Activated CD8-positive, alpha-beta memory T cell treated with anti-CD3 and anti-CD28 coated beads for 24 hours (primary cell): ENCODE data around the gene THSD1.

Experiments used
- DNase-seq: peaks from one replicate; pipeline ENCODE4 v3.0.0-alpha.2; 2020

THSD1 gene, protein sequence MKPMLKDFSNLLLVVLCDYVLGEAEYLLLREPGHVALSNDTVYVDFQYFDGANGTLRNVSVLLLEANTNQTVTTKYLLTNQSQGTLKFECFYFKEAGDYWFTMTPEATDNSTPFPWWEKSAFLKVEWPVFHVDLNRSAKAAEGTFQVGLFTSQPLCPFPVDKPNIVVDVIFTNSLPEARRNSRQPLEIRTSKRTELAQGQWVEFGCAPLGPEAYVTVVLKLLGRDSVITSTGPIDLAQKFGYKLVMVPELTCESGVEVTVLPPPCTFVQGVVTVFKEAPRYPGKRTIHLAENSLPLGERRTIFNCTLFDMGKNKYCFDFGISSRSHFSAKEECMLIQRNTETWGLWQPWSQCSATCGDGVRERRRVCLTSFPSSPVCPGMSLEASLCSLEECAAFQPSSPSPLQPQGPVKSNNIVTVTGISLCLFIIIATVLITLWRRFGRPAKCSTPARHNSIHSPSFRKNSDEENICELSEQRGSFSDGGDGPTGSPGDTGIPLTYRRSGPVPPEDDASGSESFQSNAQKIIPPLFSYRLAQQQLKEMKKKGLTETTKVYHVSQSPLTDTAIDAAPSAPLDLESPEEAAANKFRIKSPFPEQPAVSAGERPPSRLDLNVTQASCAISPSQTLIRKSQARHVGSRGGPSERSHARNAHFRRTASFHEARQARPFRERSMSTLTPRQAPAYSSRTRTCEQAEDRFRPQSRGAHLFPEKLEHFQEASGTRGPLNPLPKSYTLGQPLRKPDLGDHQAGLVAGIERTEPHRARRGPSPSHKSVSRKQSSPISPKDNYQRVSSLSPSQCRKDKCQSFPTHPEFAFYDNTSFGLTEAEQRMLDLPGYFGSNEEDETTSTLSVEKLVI

DNA sequence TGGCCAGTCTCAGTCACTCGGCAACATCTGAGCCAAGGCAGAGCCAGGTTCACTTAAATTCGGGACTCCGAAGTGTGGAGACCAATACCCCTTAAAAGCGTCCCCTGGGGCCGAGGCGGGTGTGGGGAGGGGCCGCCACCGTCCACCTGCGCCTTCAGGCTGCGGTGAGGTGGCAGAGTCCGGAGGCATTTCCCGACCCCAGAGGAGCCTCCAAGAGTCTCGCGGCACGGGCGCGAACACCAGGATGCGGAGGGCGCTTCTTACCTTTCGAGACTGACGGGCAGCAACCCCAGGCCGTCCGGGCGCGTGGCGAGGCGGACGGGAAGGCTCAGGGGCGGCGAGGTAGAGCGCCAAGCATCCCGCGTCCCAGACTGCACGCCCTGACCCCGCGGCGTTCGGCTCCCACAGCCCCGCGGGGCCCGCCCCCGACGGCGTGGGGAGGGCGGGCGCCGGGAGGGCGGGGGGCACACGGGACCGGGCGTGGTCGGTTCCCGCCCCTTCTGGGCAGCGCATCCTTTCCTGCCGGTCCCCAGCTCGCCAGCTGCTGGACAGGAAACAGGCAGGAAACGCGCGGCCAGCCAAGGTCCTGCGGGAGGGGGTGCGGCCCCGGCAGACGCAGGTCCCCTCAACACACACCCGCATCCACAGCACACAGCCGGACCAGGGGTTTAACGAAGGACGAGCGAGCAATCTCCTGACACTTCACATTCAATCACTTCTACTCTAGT is at the start of gene THSD1:
TSS of gene THSD1 (minus strand) at position 406 of the 728 bp plus-strand sequence. CDS start 3,572 bp downstream, outside the sequence.
- DNase-seq, result peak; percentile 62

DNA sequence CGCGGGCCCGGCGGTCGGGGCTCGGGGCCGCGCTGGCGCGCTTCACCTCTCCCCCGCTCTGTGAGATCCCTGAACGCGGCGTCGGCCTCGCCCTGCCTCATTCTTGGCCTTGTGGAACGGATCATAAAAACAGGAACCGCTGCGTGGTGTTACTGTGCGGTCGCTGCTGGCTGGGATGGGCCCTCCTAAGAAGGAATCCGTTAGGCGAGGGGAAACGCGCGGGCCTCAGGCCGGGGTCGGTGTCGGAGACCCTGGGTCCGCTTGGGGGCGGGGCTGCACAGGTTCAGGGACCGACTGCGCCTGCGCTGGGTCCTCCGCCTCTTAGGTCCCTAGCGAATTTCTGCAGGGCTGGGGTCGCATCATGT is 49.7 kb upstream of the THSD1 start:
- DNase-seq, result peak; percentile 91

DNA sequence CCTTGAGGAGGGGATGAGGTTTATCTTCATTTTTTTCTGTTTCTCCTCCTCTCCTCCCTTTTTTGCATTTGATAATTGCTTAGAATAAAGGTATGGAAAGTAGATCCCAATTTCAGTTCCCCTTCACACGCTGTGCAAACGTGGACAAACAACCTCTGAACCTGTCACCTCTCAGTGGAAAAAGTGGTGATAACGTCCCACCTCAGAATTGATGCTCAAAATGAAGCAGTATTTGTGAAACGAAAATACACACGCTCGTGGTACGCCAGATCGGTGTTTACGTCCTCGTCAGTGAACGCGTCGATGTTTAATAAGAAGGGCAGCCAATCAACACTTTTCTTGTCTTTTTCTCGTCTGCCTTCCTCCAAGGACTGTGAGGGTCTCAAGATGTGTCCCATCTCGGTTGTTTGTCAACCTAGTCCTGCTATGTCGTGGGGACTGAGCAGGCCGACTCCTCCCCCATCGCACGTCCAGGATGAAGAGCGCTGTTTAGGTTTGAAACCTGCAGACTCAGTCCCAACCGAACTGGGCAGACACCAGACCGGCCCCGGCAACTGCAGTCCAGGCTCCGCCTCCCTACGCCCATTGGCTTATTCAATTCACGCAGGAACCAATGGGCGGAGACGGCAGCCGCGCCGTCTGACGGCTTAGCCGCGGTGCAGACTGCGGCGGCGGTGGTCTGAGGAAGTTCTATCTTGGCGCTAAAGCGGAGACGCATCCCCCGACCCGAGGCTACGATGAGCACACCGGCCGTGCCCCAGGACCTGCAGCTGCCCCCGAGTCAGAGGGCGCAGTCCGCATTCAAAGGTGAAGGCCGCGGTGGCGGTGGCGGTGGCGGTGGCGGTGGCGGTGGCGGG is 49.1 kb upstream of the THSD1 start, which contains the start of gene CKAP2:
TSS of gene CKAP2 (plus strand) at position 659 of the 857 bp plus-strand sequence. CDS start at position 738, 79 bp downstream.
- peak; percentile 96 for DNase-seq

DNA sequence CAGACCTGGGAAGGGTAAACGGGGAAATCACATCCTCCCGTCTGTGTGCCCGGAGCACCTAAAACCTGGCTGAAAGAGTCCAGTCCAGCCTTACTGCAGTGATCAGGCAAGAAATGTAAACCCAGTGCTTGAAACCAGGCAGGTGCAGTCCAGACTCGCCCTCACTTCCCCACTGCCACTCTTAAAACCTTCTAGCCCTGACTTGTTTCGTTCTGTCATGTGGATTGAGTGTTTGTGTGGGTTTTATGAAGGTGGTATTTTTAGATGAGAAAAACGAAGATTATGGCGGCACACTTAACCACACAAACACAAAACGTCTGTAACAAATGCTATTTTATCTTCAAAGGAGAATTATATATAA is 48.5 kb upstream of the THSD1 start:
- DNase-seq, result peak; percentile 60

DNA sequence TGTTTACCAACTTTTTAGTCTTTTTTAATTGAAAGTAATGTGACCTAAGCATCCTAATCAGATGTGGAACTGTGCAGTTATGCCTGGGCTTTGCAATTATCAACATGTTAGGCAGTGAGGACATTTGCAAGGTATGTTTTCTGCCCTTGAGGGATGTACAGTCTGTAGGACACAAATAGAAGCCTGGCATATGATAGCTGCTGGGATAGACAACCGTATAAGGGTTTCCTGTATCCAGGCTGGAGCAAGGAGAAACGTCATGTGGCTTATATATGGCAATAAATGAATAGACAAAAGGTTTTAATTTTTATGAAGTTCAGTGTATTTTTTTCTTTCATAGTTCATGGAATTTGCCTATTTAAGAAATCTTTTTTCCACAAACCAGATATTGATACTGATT is 46.5 kb upstream of the THSD1 start:
- no peak for DNase-seq

DNA sequence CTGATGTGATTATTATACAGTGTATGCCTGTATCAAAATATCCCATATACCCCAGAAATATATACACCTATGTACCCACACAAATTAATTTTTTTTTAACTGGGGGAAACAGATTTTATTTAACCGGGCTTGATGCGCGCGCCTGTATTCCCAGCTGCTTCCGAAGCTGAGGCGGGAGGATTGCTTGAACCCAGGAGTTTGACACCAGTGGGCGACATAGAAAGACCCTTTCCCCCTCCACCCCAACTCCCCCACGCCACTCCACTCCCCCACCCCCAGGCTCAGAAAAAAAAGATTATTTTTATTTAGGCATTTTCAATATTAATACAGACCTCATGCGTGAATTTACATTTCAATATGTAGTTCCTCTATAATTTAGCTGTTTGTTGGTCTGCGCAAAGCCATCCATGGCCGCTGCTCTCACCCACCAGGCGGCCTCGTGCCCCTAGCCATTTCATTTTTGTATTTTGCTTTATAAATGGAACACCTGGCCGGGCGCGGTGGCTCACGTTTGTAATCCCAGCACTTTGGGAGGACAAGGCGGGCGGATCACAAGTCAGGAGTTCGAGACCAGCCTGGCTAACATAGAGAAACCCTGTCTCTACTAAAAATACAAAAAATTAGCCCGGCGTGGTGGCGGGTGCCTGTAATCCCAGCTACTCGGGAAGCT is 45.3 kb upstream of the THSD1 start:
- DNase-seq, result no peak

DNA sequence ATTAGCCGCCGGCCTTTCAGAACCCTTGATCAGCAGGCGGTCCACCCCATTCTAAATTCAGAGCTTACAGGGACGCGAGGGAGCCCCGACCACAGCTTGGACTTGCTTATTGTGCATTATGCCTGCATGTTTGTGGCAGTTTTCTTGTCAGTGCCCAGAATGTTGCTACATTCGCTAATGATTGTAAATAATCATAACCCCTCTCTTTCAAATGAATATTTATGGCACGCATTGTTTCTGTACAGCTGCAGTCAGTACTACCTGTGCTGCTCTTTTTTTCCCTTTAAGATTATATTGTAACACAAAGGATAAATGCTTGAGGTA is 44.8 kb upstream of the THSD1 start:
- no peak for DNase-seq

DNA sequence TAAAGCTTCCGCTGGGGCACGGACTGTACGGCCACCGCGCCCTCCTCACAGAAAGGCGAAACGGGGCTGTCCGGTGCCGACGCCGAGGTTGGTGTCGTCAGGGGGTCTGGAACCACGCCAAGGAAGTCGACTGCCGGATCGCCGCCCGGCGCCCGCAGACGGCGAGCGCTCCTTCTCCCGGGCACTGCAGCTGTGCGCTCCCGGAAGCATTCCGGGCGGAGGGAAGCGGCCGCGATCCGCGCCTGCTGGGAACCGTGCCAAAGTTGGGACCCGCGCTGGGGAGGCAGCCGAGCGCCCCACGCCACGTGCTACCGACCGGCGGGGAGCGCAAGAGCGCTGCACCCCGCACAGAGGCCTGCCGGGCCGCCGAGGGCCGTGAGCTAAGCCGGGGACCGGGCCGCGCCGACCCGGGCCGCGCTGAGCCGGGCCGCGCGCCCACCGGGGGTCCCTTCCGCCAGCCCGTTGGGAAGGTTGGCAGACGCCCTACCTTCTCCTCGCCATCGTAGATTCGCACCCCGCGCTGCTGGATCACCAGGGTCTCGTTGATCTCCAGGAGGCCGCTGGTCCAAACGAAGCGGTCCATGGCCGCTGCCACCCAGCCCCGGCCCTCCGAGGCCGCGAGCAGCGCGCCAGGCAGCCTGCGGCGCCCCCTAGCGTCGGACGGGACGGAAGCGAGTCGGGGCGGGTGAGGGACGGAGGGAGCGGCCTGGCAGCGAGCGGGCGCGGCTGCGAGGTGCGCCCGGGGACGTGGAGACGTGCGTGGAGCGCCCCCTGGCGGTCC is 44.2 kb upstream of the THSD1 start, which contains the start of gene VPS36:
TSS of gene VPS36 (minus strand) at position 623 of the 781 bp plus-strand sequence. CDS start at position 583, 40 bp downstream.
- DNase-seq, result peak; percentile 99

DNA sequence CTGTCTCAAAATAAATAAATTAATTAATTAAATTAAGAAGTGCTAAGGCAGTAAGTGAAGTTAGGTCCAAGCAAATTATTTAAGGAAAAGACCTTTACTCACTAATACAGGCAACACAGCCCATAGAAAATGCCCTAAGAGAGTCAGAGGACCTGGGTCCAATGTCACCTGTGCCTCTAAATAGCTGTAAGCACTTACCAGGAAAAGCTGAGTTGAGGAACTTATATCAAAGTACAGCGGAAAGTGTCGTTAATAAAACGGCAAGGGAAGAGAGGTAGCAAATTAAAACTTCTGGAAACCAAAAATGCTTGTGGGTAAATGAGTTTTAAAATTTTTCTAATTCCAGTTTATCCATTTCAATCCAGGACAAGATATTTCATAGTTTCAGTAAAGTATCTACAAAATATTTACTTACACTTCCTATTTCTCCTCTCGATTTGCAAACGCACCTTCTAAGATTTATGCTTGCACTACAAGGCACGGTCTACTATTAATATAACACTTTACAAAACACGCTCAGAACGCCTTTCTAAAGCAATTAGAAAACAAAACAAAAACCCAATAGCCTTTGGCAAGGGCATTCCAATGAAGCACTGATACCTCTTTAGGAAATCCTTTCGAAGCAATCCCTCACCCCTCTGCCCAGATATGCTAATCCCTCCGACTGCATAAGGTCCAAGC is 43.5 kb upstream of the THSD1 start:
- DNase-seq, result no peak

DNA sequence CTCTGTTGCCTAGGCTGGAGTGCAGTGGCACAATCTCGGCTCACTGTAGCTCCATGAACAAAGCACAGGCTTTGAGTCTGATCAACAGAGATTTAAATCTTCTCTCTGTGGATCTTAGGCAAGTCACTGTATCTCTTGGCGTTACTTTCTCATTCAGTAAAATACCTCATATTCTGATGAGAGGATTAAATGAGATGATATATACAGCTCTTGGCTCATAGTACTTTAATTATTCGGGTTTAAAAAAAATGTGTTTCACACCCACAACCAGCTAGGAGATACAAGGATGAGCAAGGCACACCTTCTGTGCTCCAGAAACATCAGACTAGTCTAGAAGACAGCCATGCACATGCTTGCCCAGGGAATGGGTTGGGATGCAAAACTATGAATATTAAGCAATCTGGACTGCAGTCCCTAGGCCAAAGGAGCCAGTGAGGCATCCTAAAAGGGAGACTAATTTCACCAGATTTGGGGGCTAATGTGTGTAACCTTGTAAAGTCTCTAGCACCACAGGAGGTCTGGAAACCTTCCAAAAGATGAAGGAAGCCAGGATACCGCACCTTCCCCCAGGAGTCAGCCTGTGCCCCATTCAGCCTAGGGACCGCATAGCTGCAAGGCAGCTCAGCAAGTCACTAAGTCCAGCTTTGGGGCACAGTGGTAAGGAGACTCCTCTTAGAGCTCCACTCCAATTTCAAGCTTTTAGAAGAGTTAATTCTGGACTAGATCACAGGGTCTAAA is 42.0 kb upstream of the THSD1 start:
- no peak for DNase-seq

DNA sequence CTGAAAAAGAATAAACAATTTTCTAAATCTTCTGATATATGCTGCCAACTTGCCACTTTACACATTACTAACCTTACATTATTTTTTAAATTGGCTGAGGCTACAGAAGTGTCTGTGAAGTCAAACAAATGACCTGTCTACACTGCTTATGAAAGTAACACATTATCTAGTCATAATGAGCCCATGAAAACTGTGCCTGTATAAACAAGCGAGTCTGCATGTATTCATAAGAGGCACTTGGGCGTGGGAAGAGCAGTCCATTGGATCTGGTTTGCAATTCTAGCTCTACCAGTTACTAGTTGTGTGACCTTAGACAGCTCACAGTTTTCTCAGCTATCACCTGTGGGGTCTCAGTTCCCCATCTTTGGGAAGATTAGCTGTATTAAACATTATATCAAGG is 41.4 kb upstream of the THSD1 start:
- no peak for DNase-seq

DNA sequence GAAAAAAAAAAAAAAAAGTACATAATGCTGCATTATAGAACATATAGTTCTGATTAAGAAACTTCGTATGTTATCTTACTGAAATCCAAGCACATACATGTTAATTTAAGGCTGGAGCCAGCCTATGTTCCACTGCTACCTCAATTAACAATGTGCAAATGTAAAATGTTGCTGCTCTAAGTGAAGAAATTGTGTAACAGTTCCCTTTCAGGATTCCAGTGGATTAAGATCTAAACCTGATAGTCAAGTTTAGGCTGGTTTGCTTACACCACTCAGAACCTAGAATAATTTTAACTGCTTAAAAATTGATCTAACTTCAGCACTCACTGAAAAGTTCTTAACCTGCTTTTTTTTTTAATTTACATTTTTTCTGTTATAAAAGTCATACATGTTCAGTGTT is 40.3 kb upstream of the THSD1 start:
- no peak for DNase-seq

DNA sequence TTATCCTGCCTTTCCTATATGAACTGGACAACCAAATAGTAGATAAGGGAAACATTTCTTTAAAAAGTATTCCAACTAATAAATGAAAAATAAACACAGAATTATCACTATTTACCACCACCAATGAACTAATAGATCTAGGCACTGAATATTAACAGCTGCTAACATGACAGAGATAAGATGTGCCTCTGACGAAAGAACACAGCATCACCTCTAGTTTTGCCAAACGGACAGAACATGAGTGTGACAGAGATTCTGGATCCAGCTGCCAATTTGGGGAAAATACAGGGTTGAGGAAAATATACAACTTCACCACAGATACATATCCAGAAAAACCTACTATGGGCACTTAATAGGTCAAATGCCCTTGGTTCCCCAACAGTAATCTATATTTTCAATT is 26.5 kb upstream of the THSD1 start:
- DNase-seq, result no peak

DNA sequence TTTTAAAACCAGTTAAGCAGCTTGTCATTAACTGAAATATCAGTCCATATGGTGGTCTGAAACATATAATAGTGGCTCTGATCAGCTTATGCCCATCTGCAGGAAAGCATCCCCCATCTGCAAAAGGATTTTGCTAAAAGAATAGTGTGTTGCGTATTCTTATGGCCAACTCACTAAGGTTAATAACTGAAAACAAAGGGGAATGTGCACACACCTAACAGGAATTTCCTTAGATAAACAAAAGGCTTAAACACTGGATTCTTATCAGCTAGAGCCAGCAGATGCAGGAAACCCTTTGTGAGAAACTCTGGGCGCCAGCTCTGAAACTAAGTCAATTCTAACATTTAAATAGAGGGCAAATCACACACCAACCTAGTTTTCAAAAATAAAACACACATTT is 22.3 kb upstream of the THSD1 start:
- no peak for DNase-seq

DNA sequence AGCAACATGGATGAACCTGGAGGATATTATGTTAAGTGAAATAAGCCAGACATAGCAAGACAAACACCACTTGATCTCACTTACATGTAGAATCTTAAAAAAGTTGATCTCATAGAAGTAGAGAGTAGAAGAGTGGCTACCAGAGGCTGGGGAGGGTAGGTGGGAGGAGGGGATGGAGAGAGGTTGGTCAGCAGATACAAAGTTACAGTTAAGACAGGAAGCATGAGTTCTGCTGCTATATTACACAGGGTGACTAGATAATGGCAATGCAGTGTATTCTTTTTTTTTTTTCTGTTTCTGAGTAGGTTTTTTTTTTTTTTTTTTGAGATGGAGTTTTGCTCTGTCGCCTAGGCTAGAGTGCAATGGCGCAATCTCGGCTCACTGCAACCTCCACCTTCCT is 15.2 kb upstream of the THSD1 start:
- DNase-seq, result no peak

DNA sequence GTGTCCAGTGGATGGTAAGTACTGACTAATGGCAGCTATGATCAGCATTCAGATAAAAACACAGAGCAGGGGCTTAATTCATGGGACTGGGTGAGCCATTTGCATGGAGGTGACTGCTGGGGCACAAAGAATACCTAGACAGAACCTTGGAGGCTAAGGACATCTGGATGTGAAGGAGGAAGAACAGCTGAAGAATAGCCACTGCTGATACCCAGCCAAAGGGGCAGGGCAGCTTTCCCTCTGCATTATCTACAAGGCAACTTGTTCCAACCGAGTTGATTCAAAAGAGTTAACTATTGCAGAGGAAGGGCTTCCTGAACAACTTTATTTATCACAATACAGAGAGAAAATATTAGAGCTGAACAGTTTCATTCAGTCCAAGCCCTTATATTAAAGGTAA is 13.1 kb upstream of the THSD1 start:
- DNase-seq, result no peak

DNA sequence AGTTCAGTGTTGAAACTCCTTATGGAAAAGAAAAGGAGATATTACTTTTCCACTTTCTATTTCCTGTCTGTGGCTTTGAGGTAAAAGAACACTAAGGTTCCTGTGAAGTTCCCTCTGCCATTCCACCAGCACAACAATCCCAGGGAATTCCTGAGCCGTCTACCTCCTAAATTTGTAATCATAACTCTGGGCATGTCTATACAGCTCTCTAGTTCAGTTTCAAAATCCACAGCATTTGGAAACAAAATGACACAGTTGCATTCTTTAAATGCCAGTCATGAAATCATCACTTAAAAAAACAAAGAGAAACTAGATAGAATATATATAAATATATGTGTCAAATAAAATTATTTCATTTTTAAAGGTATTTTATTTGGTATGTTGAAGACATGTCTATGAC is 9.0 kb upstream of the THSD1 start:
- no peak for DNase-seq

DNA sequence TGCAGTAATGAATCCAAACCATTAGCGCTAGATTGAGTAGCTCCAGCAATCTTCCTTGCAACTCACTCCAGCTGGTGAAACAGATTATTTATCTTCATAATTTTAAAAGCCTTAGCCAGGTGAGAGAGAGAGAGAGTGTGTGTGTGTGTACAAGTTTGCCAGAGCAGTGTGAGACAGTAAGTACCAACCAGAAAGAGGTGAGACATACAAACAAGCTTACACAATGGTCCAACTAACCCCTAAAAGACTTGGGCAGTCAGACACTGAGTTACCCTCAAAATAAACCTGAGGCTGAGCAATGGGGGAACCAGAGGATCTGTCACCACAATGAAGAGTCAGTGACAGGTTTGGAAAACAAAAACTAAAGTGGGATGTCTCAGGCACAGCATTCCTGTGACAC is 8.1 kb upstream of the THSD1 start:
- DNase-seq, result no peak

DNA sequence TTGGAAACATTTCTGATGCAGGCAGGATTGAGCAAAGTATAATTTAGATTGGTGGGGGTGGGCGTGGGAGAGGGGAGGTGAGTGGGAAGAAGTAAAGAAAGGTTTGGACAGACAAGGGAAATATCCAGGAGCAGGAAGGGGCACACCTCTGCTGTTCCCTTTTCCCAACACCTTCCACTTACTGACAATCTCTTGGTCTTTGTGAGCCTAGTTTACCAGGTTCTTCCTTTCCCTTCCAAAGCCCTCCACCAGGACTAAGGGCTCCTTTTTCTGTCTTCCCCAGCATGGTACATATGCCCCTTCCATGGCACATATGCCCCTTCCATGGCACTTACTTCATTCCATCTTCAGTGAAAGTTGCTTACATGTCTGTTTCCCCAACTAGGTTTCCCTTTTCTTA is 6.2 kb upstream of the THSD1 start:
- no peak for DNase-seq

DNA sequence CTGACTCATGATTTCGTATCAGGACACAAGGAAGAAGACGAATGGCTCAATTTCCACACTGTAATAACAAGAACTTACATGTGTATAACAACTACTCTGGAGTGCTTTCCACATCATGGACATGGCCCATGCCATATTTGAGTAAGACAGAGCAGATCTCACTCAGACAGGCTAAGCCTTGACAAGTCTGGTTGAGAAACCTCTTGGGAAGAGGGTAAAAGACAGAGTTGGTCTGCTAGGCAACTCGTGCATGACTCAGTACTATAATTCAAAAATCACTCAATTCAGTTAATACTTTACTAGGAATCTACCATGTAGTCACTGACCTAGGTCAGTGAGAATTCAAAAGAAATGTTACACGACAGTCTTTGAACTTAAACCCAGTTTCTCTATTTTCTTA is 5.7 kb upstream of the THSD1 start:
- DNase-seq, result no peak
